HepG2 (cell line): Measurements from ENCODE around the gene PPP1CA. TPM values are rescaled to one million over a fixed set of nuclear protein-coding genes. Genes with fewer than 3 reads are reported as not detected.

Source experiments
- ATAC-seq: fragments of 200-7000 bp; cut with Tn5 transposase; 3 replicates; pipeline ENCODE4 v1.9.1; 2020; ENCODE audit warnings: mild to moderate bottlenecking, moderate library complexity
- BruUV-seq: library from RNA; stranded (reverse); fragments of 400-500 nt; replicated peaks from 2 replicates; lab custom pipeline; 2021; lab: Mats Ljungman, UMichigan
- CTCF ChIA-PET: fragments of 300-600 bp; formaldehyde crosslinking; extraction: SDS; loops from one replicate; lab custom pipeline; 2021; ENCODE audit warnings: low total read pairs, inconsistent platforms, low intra/inter-chr PET ratio; lab: Yijun Ruan, JAX
- POLR2A ChIA-PET: fragments of 350-600 bp; sonication (Branson Sonifier 250); formaldehyde crosslinking; loops from one replicate; lab custom pipeline; 2020; ENCODE audit warnings: antibody characterized with exemption, inconsistent platforms; lab: Yijun Ruan, JAX
- DNase-seq: peaks from one replicate; pipeline ENCODE4 v3.0.0-alpha.2; 2015; ENCODE audit warnings: low spot score
- FAIRE-seq: peaks from 3 replicates; lab custom pipeline; 2011; peaks lifted over from hg19 to GRCh38; lab: Jason Lieb, UNC
- H2AFZ ChIP-seq: one replicate; pipeline ENCODE4 v1.6.1; 2011; ENCODE audit warnings: low read length, inconsistent platforms
- H3K27ac ChIP-seq: fragments of 300-600 bp; 3 replicates; pipeline ENCODE4 v1.8.0; 2011; ENCODE audit warnings: mixed run types, mild to moderate bottlenecking, mixed read lengths, low read length, inconsistent platforms; ENCODE audit not compliant: insufficient read depth; ENCODE audit errors: extremely low read length
- H3K27me3 ChIP-seq, 2 experiments: fragments of 200-600 bp in 1 of 2; 2 replicates in 1 of 2; 3 replicates in 1 of 2; pipeline versions ENCODE4 v1.6.0 to v1.8.0; 2011; ENCODE audit warnings: low read length in 2 of 2, mild to moderate bottlenecking in 2 of 2, moderate library complexity in 2 of 2, inconsistent platforms in 1 of 2; ENCODE audit not compliant: insufficient read depth in 2 of 2, control insufficient read depth in 1 of 2
- H3K36me3 ChIP-seq, 2 experiments: fragments of 200-600 bp in 1 of 2; replicated peaks in 1 of 2; 2 replicates in 1 of 2; 3 replicates in 1 of 2; pipeline versions ENCODE4 v1.5.1 to v1.8.0; 2011; ENCODE audit warnings: low read length in 2 of 2, inconsistent platforms in 1 of 2; ENCODE audit not compliant: insufficient read depth in 2 of 2, control insufficient read depth in 1 of 2
- H3K4me1 ChIP-seq: 2 replicates; pipeline ENCODE4 v1.5.1; 2012; ENCODE audit warnings: low read length, inconsistent platforms; ENCODE audit not compliant: insufficient read depth
- H3K4me2 ChIP-seq: 2 replicates; pipeline ENCODE4 v1.6.0; 2011; ENCODE audit warnings: low read depth, low read length, inconsistent platforms
- H3K4me3 ChIP-seq, 3 experiments: fragments of 200-600 bp in 1 of 3; sonication (generic), shearing (Covaris generic) in 1 of 3; replicated peaks in 1 of 3; 2 replicates each; pipeline ENCODE4 v1.5.1; 2011 to 2016; ENCODE audit warnings: low read length in 3 of 3, inconsistent platforms in 2 of 3, low read depth in 2 of 3, mild to moderate bottlenecking in 2 of 3, control low read depth in 1 of 3, mixed read lengths in 1 of 3; ENCODE audit not compliant: insufficient read depth in 1 of 3
- H3K79me2 ChIP-seq: one replicate; pipeline ENCODE4 v1.6.1; 2011; ENCODE audit warnings: low read length, inconsistent platforms; ENCODE audit not compliant: insufficient read depth
- H3K9ac ChIP-seq: 2 replicates; pipeline ENCODE4 v1.6.0; 2011; ENCODE audit warnings: mild to moderate bottlenecking, low read depth, low read length, inconsistent platforms; ENCODE audit not compliant: insufficient read depth
- H3K9me3 ChIP-seq: 2 replicates; pipeline ENCODE4 v1.5.1; 2012; ENCODE audit warnings: mild to moderate bottlenecking, low read length
- H4K20me1 ChIP-seq: 2 replicates; pipeline ENCODE4 v1.6.0; 2011; ENCODE audit warnings: inconsistent platforms, mild to moderate bottlenecking, low read length, moderate library complexity; ENCODE audit not compliant: insufficient read depth
- HOXA5 ChIP-seq: sonication (generic); formaldehyde crosslinking; IDR thresholded peaks from 2 replicates; pipeline ENCODE4 v1.4.0; 2020; ENCODE audit warnings: missing genetic modification reagents
- ISL2 ChIP-seq: sonication (generic); formaldehyde crosslinking; IDR thresholded peaks from 2 replicates; pipeline ENCODE4 v1.5.0; 2020; ENCODE audit warnings: missing genetic modification reagents
- KLF15 ChIP-seq: sonication (generic); formaldehyde crosslinking; IDR thresholded peaks from 2 replicates; pipeline ENCODE4 v1.8.1; 2023; ENCODE audit warnings: borderline replicate concordance, mild to moderate bottlenecking, inconsistent platforms, missing genetic modification reagents, mixed read lengths
- NAIF1 ChIP-seq: sonication (generic); formaldehyde crosslinking; IDR thresholded peaks from 2 replicates; pipeline ENCODE4 v1.5.0; 2020; ENCODE audit warnings: mild to moderate bottlenecking, missing genetic modification reagents, borderline replicate concordance
- SAFB2 ChIP-seq: sonication (generic); formaldehyde crosslinking; IDR thresholded peaks from 2 replicates; pipeline ENCODE4 v1.5.1; 2020; ENCODE audit warnings: missing genetic modification reagents, low read depth, mild to moderate bottlenecking, borderline replicate concordance
- ZKSCAN8 ChIP-seq: IDR thresholded peaks from 2 replicates; pipeline ENCODE4 v1.6.1; 2016; ENCODE audit warnings: borderline replicate concordance, missing genetic modification reagents, missing compliant biosample characterization
- ZNF263 ChIP-seq: sonication (generic); formaldehyde crosslinking; IDR thresholded peaks from 2 replicates; pipeline ENCODE4 v1.4.0; 2020; ENCODE audit warnings: missing genetic modification reagents
- ZNF264 ChIP-seq: sonication (generic); formaldehyde crosslinking; IDR thresholded peaks from 2 replicates; pipeline ENCODE4 v1.4.0; 2020; ENCODE audit warnings: missing genetic modification reagents
- ZNF3 ChIP-seq: IDR thresholded peaks from 2 replicates; pipeline ENCODE4 v1.7.0; 2017; ENCODE audit warnings: inconsistent platforms
- WGBS: methylation state at CpG from one replicate; pipeline ENCODE4 v1.1.6; 2017; ENCODE audit warnings: low lambda C conversion rate; 5-methylcytosine and 5-hydroxymethylcytosine counted together
- in situ Hi-C: cut with HindIII; loops from 2 replicates; pipeline ENCODE4 v1.10.0; 2017; ENCODE audit warnings: low pct_unique_long_range_greater_than_20kb; ENCODE audit not compliant: extremely low pct_ligation_motif_present
- intact Hi-C: fragments of 100-400 bp; cut with micrococcal nuclease; formaldehyde crosslinking; loops from one replicate; pipeline ENCODE4 v1.10.0; 2022; ENCODE audit not compliant: unreplicated experiment
- polyA plus RNA-seq, 8 experiments: library from polyadenylated mRNA; depleted of rRNA in 3 of 8; stranded (reverse) in 7 of 8; unstranded in 1 of 8; fragments of >200 nt; fragmentation: Illumina TruSeq in 4 of 8; extraction: Trizol in 4 of 8; gene quantifications; 2 replicates each; pipeline versions ENCODE4 v1.2.1 to v1.2.3, GENCODE V29; 2011 to 2016; ENCODE audit warnings: low read depth in 4 of 8, missing spikeins in 1 of 8, mixed read lengths in 1 of 8; ENCODE audit not compliant: insufficient read depth in 1 of 8
- total RNA-seq, 5 experiments: library from RNA; depleted of rRNA; stranded (reverse); fragments of >200 nt; fragmentation: Illumina TruSeq; extraction: Trizol; gene quantifications; 2 replicates each; pipeline ENCODE4 v1.2.3, GENCODE V29; 2016; ENCODE audit warnings: low read depth in 1 of 5
- TF ChIP-seq, protein P1 (sequence below): sonication (generic); formaldehyde crosslinking; IDR thresholded peaks from 2 replicates; pipeline ENCODE4 v1.4.0; 2020; ENCODE audit warnings: missing genetic modification reagents, low read depth, mild to moderate bottlenecking, borderline replicate concordance
- TF ChIP-seq, protein P2 (sequence below): IDR thresholded peaks from 2 replicates; pipeline ENCODE4 v1.6.1; 2016; ENCODE audit warnings: low read depth, control low read depth
- TF ChIP-seq, protein P3 (sequence below): sonication (generic); formaldehyde crosslinking; IDR thresholded peaks from 2 replicates; pipeline ENCODE4 v1.9.0; 2021; ENCODE audit warnings: missing genetic modification reagents, borderline replicate concordance

PPP1CA gene
- total and polyA plus RNA-seq, 2 of the 13 experiments (the other 11 are each of a cell fraction or from before 2014, with no cell fraction given): 149 to 170 TPM

DNA sequence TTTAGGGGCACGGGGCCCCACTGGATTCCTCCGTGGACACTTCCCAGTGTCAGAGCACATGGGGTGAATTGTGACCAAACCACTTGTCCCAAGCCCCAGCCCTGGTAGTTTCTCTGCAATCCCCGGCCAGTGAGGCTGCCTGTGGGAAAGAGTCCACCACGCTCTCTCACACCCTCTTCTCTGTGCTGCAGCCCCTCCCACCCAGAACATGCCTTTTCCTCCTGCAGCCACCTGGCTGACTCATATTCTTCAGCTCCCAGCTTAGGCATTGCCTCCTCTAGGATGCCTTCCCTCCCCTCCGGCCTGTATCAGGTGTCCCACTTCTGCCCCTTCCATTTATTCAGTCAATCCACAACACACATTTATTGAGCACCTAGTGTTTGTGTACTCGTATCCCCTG is 21.2 kb upstream of the PPP1CA start:
- Histone ChIP-seq H3K9ac (no peak overlapping the region), H3K27ac (no peak overlapping the region), H3K9me3 (no peaks in the 10 kb centered on the region), H3K79me2 (no peaks in the 10 kb centered on the region), H3K4me3 (no peak overlapping the region), H2AFZ (no peak overlapping the region), H3K27me3 (peaks cover 3 to 20% of the 10 kb centered on the region in 2 experiments; a peak in 3 of 5 replicates), H4K20me1 (no peaks in the 10 kb centered on the region), H3K36me3 (no peaks in the 10 kb centered on the region), H3K4me1 (peaks cover 57% of the 10 kb centered on the region), H3K4me2 (peak overlapping the region; percentile 2; the same call in 1 of the 2 replicates)
- intact Hi-C loops: no loop called here
- WGBS: 43% methylated on average over 2 of the region's 6 CpGs
- in situ Hi-C loops: no loop called here
- ChIA-PET CTCF (no interaction called here), POLR2A (interaction anchor here (7.4 kb wide), 1 partner anchor 20 kb away, joined by 78 read pairs; the partner anchor contains the start of genes PPP1CA and TBC1D10C)
- FAIRE-seq: no peak
- no TSS peak for BruUV-seq
- no peak for DNase-seq
- ATAC-seq: no peak
- TF ChIP-seq ZNF3 (CRISPR knock-in tag): peak; percentile 32; the same call in 1 of the 2 replicates
- TF ChIP-seq ZNF264: no peak
- 0 out of 2 replicates have a peak, but pooled peaks have one; percentile 19 for TF ChIP-seq ZKSCAN8 (CRISPR knock-in tag)

DNA sequence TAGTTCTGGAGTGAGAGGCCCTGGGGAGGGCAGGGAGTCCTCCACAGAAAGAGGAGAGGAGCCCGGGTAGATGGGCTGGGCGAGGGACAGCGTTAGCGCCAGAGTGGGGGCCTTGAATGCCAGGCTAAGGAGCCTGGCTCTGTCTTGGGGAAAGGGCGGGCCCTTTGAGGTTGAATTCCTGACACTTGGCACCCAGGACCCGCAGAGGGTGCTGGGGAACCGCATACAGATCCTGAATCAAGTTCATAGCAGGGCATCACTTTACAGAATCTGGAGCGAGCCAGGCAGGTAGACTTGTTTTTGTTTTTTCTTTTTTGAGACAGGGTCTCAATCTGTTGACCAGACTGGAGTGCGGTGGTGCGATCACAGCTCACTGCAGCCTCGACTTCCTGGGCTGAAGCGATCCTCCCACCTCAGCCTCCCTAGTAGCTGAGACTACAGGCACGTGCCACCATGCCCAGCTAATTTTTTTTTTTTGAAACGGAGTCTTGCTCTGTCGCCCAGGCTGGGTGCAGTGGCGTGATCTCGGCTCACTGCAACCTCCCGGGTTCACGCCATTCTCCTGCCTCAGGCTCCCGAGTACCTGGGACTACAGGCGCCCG is 19.9 kb upstream of the PPP1CA start:
- no peaks in the 10 kb centered on the region for H3K36me3 ChIP-seq
- H3K9me3 ChIP-seq: no peaks in the 10 kb centered on the region
- in situ Hi-C loops: no loop called here
- no peak overlapping the region for H2AFZ ChIP-seq
- peaks cover 62% of the 10 kb centered on the region for H3K4me1 ChIP-seq
- no peaks in the 10 kb centered on the region for H3K79me2 ChIP-seq
- peak overlapping the region; percentile 70 for H3K4me2 ChIP-seq
- ATAC-seq: no peak
- H3K4me3 ChIP-seq: peak overlapping the region; percentile 28 to 70 (median 30); a peak in 4 of 6 replicates
- no peak overlapping the region for H3K27ac ChIP-seq
- H4K20me1 ChIP-seq: no peaks in the 10 kb centered on the region
- WGBS: 58% methylated on average over 19 of the region's 22 CpGs
- POLR2A ChIA-PET: interaction anchor here (0.8 to 7.4 kb wide), 4 partner anchors 10 to 55 kb away, joined by 4 to 78 read pairs (median 6); partner anchors contain the start of genes PPP1CA and TBC1D10C
- H3K27me3 ChIP-seq: peaks cover 3 to 29% of the 10 kb centered on the region in 2 experiments; a peak in 3 of 5 replicates
- FAIRE-seq: no peak
- no TSS peak for BruUV-seq
- no peak overlapping the region for H3K9ac ChIP-seq
- no peak for DNase-seq
- CTCF ChIA-PET: no interaction called here
- intact Hi-C loops: no loop called here
- TF ChIP-seq ISL2 (no peak), SAFB2 (CRISPR knock-in tag) (0 out of 2 replicates have a peak, but pooled peaks have one; percentile 1), ZNF263 (CRISPR knock-in tag) (peak; percentile 75), NAIF1 (CRISPR knock-in tag) (no peak), HOXA5 (CRISPR knock-in tag) (0 out of 2 replicates have a peak, but pooled peaks have one; percentile 7), KLF15 (CRISPR knock-in tag) (no peak)
- TF ChIP-seq, protein P1, sequence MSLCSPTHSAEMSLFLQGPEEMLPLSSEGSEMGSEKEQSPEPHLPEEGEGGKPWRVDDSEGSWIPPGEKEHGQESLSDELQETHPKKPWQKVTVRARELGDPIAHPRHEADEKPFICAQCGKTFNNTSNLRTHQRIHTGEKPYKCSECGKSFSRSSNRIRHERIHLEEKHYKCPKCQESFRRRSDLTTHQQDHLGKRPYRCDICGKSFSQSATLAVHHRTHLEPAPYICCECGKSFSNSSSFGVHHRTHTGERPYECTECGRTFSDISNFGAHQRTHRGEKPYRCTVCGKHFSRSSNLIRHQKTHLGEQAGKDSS (CRISPR knock-in tag): 0 out of 2 replicates have a peak, but pooled peaks have one; percentile 25
- TF ChIP-seq, protein P2, sequence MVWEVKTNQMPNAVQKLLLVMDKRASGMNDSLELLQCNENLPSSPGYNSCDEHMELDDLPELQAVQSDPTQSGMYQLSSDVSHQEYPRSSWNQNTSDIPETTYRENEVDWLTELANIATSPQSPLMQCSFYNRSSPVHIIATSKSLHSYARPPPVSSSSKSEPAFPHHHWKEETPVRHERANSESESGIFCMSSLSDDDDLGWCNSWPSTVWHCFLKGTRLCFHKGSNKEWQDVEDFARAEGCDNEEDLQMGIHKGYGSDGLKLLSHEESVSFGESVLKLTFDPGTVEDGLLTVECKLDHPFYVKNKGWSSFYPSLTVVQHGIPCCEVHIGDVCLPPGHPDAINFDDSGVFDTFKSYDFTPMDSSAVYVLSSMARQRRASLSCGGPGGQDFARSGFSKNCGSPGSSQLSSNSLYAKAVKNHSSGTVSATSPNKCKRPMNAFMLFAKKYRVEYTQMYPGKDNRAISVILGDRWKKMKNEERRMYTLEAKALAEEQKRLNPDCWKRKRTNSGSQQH (CRISPR knock-in tag): 0 out of 2 replicates have a peak, but pooled peaks have one; percentile 8
- TF ChIP-seq, protein P3, sequence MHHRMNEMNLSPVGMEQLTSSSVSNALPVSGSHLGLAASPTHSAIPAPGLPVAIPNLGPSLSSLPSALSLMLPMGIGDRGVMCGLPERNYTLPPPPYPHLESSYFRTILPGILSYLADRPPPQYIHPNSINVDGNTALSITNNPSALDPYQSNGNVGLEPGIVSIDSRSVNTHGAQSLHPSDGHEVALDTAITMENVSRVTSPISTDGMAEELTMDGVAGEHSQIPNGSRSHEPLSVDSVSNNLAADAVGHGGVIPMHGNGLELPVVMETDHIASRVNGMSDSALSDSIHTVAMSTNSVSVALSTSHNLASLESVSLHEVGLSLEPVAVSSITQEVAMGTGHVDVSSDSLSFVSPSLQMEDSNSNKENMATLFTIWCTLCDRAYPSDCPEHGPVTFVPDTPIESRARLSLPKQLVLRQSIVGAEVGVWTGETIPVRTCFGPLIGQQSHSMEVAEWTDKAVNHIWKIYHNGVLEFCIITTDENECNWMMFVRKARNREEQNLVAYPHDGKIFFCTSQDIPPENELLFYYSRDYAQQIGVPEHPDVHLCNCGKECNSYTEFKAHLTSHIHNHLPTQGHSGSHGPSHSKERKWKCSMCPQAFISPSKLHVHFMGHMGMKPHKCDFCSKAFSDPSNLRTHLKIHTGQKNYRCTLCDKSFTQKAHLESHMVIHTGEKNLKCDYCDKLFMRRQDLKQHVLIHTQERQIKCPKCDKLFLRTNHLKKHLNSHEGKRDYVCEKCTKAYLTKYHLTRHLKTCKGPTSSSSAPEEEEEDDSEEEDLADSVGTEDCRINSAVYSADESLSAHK (CRISPR knock-in tag): no peak
